Endothelial cell of umbilical vein (primary cell): ENCODE measurements around the gene MGAT5. TPM values are rescaled to one million over a fixed set of nuclear protein-coding genes. Genes with fewer than 3 reads are reported as not detected.

Experiments used
- BruUV-seq: library from RNA; stranded (reverse); fragments of 400-500 nt; replicated peaks from 2 replicates; lab custom pipeline; 2021; lab: Mats Ljungman, UMichigan
- CTCF ChIA-PET: fragments of 300-600, 350-600 bp; sonication (Branson Sonifier 250); formaldehyde crosslinking; loops from one replicate; lab custom pipeline; 2021; ENCODE audit warnings: antibody characterized with exemption, inconsistent platforms; lab: Charles Lee
- POLR2A ChIA-PET: fragments of 300-600, 350-600 bp; sonication (Branson Sonifier 250); formaldehyde crosslinking; loops from one replicate; lab custom pipeline; 2021; ENCODE audit warnings: antibody characterized with exemption, inconsistent platforms; lab: Charles Lee
- DNase-seq: peaks from one replicate; pipeline ENCODE4 v3.0.0-alpha.2; 2011; ENCODE audit warnings: low read depth, low spot score
- FAIRE-seq: peaks from 2 replicates; lab custom pipeline; 2011; peaks lifted over from hg19 to GRCh38; lab: Jason Lieb, UNC
- H2AFZ ChIP-seq: 2 replicates; pipeline ENCODE4 v1.6.0; 2012; ENCODE audit warnings: low read depth, low read length, control low read depth, inconsistent platforms
- H3K27ac ChIP-seq: 2 replicates; pipeline ENCODE4 v1.5.1; 2011; ENCODE audit warnings: low read depth, mild to moderate bottlenecking, control low read depth, low read length, moderate library complexity; ENCODE audit not compliant: insufficient read depth
- H3K27me3 ChIP-seq, 2 experiments: 2 replicates each; pipeline versions ENCODE4 v1.6.0 to v1.6.1; 2011; ENCODE audit warnings: low read length in 2 of 2, mixed read lengths in 1 of 2; ENCODE audit not compliant: control insufficient read depth in 2 of 2, insufficient read depth in 2 of 2
- H3K36me3 ChIP-seq, 2 experiments: 2 replicates in 1 of 2; 3 replicates in 1 of 2; pipeline ENCODE4 v1.5.1; 2011; ENCODE audit warnings: low read length in 2 of 2, mild to moderate bottlenecking in 1 of 2, moderate library complexity in 1 of 2; ENCODE audit not compliant: control insufficient read depth in 2 of 2, insufficient read depth in 2 of 2; ENCODE audit errors: extremely low read depth in 1 of 2
- H3K4me1 ChIP-seq: 3 replicates; pipeline ENCODE4 v1.5.1; 2011; ENCODE audit warnings: mild to moderate bottlenecking, low read length; ENCODE audit not compliant: control insufficient read depth, insufficient read depth; ENCODE audit errors: extremely low read depth
- H3K4me2 ChIP-seq: 2 replicates; pipeline ENCODE4 v1.6.1; 2011; ENCODE audit warnings: low read length, control low read depth, mixed read lengths; ENCODE audit not compliant: insufficient read depth
- H3K4me3 ChIP-seq, 3 experiments: fragments of 200-600 bp in 1 of 3; sonication (generic), shearing (Covaris generic) in 1 of 3; replicated peaks in 1 of 3; 2 replicates each; pipeline ENCODE4 v1.5.1; 2011 to 2016; ENCODE audit warnings: control low read depth in 3 of 3, low read length in 3 of 3, mild to moderate bottlenecking in 2 of 3, inconsistent platforms in 1 of 3, low read depth in 1 of 3, moderate library complexity in 1 of 3; ENCODE audit not compliant: insufficient read depth in 1 of 3
- H3K79me2 ChIP-seq: 2 replicates; pipeline ENCODE4 v1.6.0; 2012; ENCODE audit warnings: low read length, inconsistent platforms; ENCODE audit not compliant: control insufficient read depth, insufficient read depth
- H3K9ac ChIP-seq: replicated peaks from 2 replicates; pipeline ENCODE3; 2011; ENCODE audit warnings: low read length, control low read depth; ENCODE audit not compliant: insufficient read depth; ENCODE audit errors: extremely low read depth
- H3K9me1 ChIP-seq: replicated peaks from 3 replicates; pipeline ENCODE4 v1.6.0; 2011; ENCODE audit warnings: mild to moderate bottlenecking, low read length; ENCODE audit not compliant: control insufficient read depth, insufficient read depth; ENCODE audit errors: extremely low read depth
- H3K9me3 ChIP-seq: replicated peaks from 2 replicates; pipeline ENCODE4 v1.5.1; 2012; ENCODE audit warnings: low read length, inconsistent platforms; ENCODE audit not compliant: control insufficient read depth, insufficient read depth
- H4K20me1 ChIP-seq: replicated peaks from 2 replicates; pipeline ENCODE3; 2011; ENCODE audit warnings: mild to moderate bottlenecking, low read length; ENCODE audit not compliant: control insufficient read depth, insufficient read depth; ENCODE audit errors: extremely low read depth
- EZH2 ChIP-seq: IDR thresholded peaks from 2 replicates; pipeline ENCODE4 v1.6.1; 2012; ENCODE audit warnings: borderline replicate concordance, low read depth, mild to moderate bottlenecking, moderate library complexity, low read length, inconsistent platforms; ENCODE audit not compliant: severe bottlenecking
- FOS ChIP-seq: IDR thresholded peaks from 2 replicates; pipeline ENCODE4 v1.6.1; 2011; ENCODE audit warnings: mild to moderate bottlenecking, low read length, moderate library complexity, borderline replicate concordance; ENCODE audit not compliant: insufficient read depth
- GATA2 ChIP-seq: IDR thresholded peaks from 2 replicates; pipeline ENCODE4 v1.7.0; 2011; ENCODE audit warnings: low read depth, mild to moderate bottlenecking, moderate library complexity, mixed read lengths, low read length; ENCODE audit not compliant: insufficient read length, insufficient read depth
- JUN ChIP-seq: IDR thresholded peaks from 2 replicates; pipeline ENCODE4 v1.6.1; 2011; ENCODE audit warnings: borderline replicate concordance, low read depth; ENCODE audit not compliant: insufficient read length, insufficient read depth
- MAX ChIP-seq: IDR thresholded peaks from 2 replicates; pipeline ENCODE4 v1.6.1; 2011; ENCODE audit not compliant: insufficient read depth, insufficient read length
- MYC ChIP-seq: IDR thresholded peaks from one replicate; pipeline ENCODE4 v1.6.1; 2011; ENCODE audit warnings: mild to moderate bottlenecking, low read depth, low read length
- POLR2A ChIP-seq: IDR thresholded peaks from 2 replicates; pipeline ENCODE4 v1.6.1; 2012; ENCODE audit warnings: low read depth, mild to moderate bottlenecking, control low read depth, low read length
- POLR2AphosphoS5 ChIP-seq: IDR thresholded peaks from 2 replicates; pipeline ENCODE4 v1.6.1; 2012; ENCODE audit warnings: low read depth, mild to moderate bottlenecking, control low read depth, low read length, moderate library complexity; ENCODE audit not compliant: insufficient read depth
- dilution Hi-C: fragments of 300-500 bp; cut with MboI; formaldehyde crosslinking; loops from one replicate; pipeline ENCODE4 v1.15.0; 2019; ENCODE audit warnings: low sequenced_read_pairs; ENCODE audit not compliant: extremely low pct_ligation_motif_present
- intact Hi-C: fragments of 100-400 bp; cut with micrococcal nuclease; formaldehyde crosslinking; loops from one replicate; pipeline ENCODE4 v1.10.0; 2022
- polyA plus RNA-seq, 4 experiments: library from polyadenylated mRNA; depleted of rRNA in 3 of 4; stranded (reverse) in 3 of 4; unstranded in 1 of 4; fragments of >200 nt; gene quantifications; 2 replicates each; pipeline versions ENCODE4 v1.2.1 to v1.2.3, GENCODE V29; 2011 to 2012; ENCODE audit warnings: missing spikeins in 1 of 4
- total RNA-seq: library from RNA; stranded (reverse); gene quantifications from 2 replicates; pipeline ENCODE4 v1.2.3, GENCODE V29; 2021
- TF ChIP-seq, protein P1 (sequence below), 2 donors: IDR thresholded peaks; 1 replicate in 1 of 2; 2 replicates in 1 of 2; pipeline ENCODE4 v1.5.1; 2011; ENCODE audit warnings: low read length in 2 of 2, mild to moderate bottlenecking in 2 of 2, moderate library complexity in 2 of 2, control low read depth in 1 of 2, inconsistent platforms in 1 of 2, low read depth in 1 of 2; ENCODE audit not compliant: insufficient read depth in 1 of 2; ENCODE audit errors: extremely low read depth in 1 of 2

The MGAT5 gene
- total and polyA plus RNA-seq, 2 donors (not counting 3 experiments of a cell fraction or from before 2014, with no cell fraction given), result 17.7 to 84.1 TPM

DNA sequence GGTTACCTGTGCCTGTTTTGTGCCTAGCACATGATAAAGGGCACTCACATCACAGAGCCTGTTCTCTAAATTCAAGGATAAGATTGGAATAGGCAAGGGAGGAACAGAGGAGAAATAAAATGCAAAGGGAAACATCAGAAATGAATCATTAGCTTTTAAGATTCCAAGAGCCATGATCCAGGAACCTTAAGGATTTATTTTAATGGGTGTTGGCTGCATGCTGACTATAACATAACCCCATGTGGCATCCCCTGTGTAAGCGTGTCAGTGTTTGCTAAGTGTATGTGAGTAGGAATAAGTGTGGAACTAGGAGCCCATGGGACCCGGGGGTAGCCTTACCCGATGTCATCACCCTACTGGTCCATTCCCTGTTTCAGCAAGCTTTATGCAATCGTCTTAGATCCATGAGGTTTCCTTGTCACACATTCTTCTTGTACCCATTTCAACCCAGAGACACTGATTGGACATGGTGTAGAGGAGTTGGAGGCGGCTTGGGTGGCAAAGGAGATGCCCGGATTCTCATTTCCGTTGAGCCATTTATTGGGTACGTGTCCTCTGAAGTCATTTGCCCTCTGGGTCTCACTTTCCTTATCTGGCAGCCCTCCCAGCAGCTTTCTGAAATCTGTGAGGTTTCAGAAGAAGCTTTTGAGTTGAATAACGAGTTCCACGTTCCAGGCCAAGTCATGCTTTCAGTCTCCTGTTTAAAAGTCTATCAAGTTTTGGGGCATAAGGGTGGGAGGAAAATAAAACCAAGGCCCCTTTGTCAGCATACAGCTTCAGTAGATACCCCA, 117.0 kb downstream of the MGAT5 start:
- Histone ChIP-seq H3K27me3 (no peaks in the 10 kb centered on the region), H3K4me1 (peaks cover 3% of the 10 kb centered on the region), H3K4me2 (no peak overlapping the region), H4K20me1 (no peaks in the 10 kb centered on the region), H3K9me3 (no peaks in the 10 kb centered on the region), H3K9ac (no peak overlapping the region), H3K79me2 (no peaks in the 10 kb centered on the region), H3K36me3 (no peaks in the 10 kb centered on the region), H3K9me1 (no peaks in the 10 kb centered on the region), H3K27ac (no peak overlapping the region), H3K4me3 (no peak overlapping the region), H2AFZ (no peak overlapping the region)
- DNase-seq (no peak), FAIRE-seq (no peak)
- CTCF ChIA-PET, result interaction anchor here (0.9 to 13.7 kb wide), 3 partner anchors 41 to 484 kb away, joined by 4 to 234 read pairs (median 13); no protein-coding TSS in a partner anchor
- intact Hi-C loops, result loop anchor here (1.0 kb wide), 1 partner anchor 14 kb away; no protein-coding TSS in a partner anchor
- dilution Hi-C loops, result no loop called here
- BruUV-seq, result no TSS peak
- POLR2A ChIA-PET, result no interaction called here
- no peak for TF ChIP-seq JUN
- TF ChIP-seq POLR2A, result no peak
- TF ChIP-seq MAX, result no peak
- TF ChIP-seq GATA2, result no peak
- TF ChIP-seq MYC, result no peak
- no peak for TF ChIP-seq POLR2AphosphoS5
- TF ChIP-seq EZH2, result no peak
- no peak for TF ChIP-seq FOS
- TF ChIP-seq, protein P1, sequence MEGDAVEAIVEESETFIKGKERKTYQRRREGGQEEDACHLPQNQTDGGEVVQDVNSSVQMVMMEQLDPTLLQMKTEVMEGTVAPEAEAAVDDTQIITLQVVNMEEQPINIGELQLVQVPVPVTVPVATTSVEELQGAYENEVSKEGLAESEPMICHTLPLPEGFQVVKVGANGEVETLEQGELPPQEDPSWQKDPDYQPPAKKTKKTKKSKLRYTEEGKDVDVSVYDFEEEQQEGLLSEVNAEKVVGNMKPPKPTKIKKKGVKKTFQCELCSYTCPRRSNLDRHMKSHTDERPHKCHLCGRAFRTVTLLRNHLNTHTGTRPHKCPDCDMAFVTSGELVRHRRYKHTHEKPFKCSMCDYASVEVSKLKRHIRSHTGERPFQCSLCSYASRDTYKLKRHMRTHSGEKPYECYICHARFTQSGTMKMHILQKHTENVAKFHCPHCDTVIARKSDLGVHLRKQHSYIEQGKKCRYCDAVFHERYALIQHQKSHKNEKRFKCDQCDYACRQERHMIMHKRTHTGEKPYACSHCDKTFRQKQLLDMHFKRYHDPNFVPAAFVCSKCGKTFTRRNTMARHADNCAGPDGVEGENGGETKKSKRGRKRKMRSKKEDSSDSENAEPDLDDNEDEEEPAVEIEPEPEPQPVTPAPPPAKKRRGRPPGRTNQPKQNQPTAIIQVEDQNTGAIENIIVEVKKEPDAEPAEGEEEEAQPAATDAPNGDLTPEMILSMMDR (IDR thresholded peaks at IDR 0.05; ENCODE audit: extremely low read depth in 1 of 2, insufficient read depth in 1 of 2, low read depth in 1 of 2, low read length in 2 of 2), result no peak
